Renal pelvis (tissue), 4 donors: ENCODE results near the gene PCYOX1L. TPM values are rescaled to one million over a fixed set of nuclear protein-coding genes. Genes with fewer than 3 reads are reported as not detected.

Source experiments
- DNase-seq: peaks from one replicate; pipeline ENCODE4 v3.0.0-alpha.2; 2013
- polyA plus RNA-seq, 3 donors: library from polyadenylated mRNA; unstranded; fragments of 120-200 nt; gene quantifications; one replicate each; pipeline ENCODE4 v1.2.1, GENCODE V29; 2013; ENCODE audit not compliant: insufficient read length in 3 of 3

Gene PCYOX1L
- polyA plus RNA-seq, 3 donors: 18.0 to 20.1 (median 19.6) TPM

DNA sequence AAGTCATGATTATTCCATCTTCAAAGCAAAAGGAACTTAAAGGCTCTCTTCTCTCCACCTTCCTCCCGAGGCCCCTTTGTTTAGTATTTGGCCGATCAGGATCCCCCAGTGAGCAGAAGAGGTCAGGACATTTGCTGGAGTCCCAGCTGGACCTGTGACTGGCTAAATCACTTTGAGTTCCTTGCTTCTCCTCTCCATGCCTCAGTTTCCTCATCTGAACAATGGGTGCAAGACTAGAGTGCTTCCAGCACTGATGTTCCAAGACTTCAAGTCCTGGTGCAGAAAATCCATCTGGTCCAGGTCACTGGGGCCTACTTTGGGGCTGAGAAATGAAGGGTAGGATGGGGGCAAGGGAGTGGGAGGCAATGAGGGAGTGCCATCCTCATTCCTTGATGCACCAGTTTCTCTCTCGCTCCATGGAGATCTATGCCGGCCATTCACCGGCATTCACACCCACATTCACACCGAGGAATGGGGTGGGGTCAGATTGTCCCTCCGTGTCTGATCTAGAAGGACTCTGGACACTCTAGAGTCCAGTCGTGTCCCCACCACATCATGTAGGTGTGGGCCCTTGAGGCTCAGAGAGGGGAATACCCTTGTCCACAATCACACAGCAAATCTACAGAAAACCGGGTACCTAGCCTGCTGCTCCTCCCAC, 60.0 kb downstream of the PCYOX1L start:
- DNase-seq: no peak

DNA sequence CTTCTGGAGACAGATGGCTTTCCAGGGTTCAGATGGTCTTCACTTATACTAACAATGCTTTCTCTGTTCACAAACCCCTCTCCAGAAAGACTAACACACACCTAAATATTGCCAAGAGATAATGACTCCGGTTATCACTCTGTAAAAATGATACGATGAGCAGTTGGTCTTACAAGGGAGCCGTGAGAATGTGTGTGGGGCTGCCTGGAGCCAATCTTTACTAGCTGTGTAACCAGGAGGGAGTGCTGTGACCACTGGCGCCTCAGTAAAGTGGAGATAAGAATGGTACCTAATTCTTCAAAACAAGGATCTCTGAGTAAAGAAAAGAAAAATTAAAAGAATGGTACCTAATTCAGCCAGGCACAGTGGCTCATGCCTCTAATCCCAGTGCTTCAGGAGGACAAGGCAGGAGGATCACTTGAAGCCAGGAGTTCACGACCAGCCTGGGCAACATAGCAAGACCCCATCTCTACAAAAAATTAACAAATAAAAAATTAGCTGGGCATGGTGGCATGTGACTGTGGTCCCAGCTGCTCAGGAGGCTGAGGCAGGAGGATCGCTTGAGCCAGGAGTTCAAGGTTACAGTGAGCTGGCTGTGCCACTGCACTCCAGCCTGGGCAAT, 61.2 kb downstream of the PCYOX1L start:
- no peak for DNase-seq

Other genes starting within 250 kb of the PCYOX1L start
- 1 to 10 TPM; 1.1 to 1.3 (median 1.3) TPM for gene ABLIM3, start 216.6 kb upstream of the PCYOX1L start, polyA plus RNA-seq
- gene AFAP1L1, start 86.2 kb upstream of the PCYOX1L start, polyA plus RNA-seq: 10 to 100 TPM; 19.4 to 22.1 (median 21.0) TPM
- gene GRPEL2, start 12.5 kb upstream of the PCYOX1L start, polyA plus RNA-seq: 10 to 100 TPM; 15.3 to 20.9 (median 19.5) TPM
- gene IL17B, start 21.2 kb downstream of the PCYOX1L start, polyA plus RNA-seq: 1 to 10 TPM; 1.3 to 2.1 (median 1.5) TPM
- 100 to 1,000 TPM; 171 to 182 (median 175) TPM for gene CSNK1A1, start 193.4 kb downstream of the PCYOX1L start, polyA plus RNA-seq
- gene ARHGEF37, start 223.5 kb downstream of the PCYOX1L start, polyA plus RNA-seq: 1 to 10 TPM; 4.6 to 5.8 (median 4.8) TPM